ENCODE measurements around the gene ATF1.
"Not testable (repeated sequence)": the region's sequence is repeated elsewhere in the genome, so short reads cannot be mapped to it uniquely, and the experiment has no call there.

The ATF1 gene

DNA sequence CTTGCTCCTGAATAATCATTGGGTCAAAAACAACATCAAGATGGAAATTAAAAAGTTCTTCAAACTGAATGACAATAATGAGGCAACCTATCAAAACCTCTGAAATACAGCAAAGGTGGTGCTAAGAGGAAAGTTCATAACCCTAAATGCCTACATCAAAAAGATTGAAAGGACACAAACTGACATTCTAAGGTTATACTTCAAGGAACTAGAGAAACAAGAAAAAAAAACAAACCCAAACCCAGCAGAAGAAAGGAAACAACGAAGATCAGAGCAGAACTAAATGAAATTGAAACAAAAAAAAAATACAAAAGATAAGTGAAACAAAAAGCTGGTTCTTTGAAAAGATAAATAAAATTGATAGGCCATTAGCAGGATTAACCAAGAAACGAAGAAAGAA is 105.0 kb downstream of the ATF1 start:
- not testable (repeated sequence) for DNase-seq

Data from hematopoietic multipotent progenitor cell treated with erythropoietin and hydrocortisone succinate and interleukin-3 and kit ligand, for 4 days (in vitro differentiated cells).